Right renal pelvis (tissue), 4 donors: Measurements from ENCODE around the gene RAB40C. TPM values are rescaled to one million over a fixed set of nuclear protein-coding genes. Genes with fewer than 3 reads are reported as not detected.

Experiments
- DNase-seq, 4 donors: peaks; one replicate each; pipeline ENCODE4 v3.0.0-alpha.2; 2013; ENCODE audit warnings: low read depth in 4 of 4, low spot score in 3 of 4, missing footprints in 1 of 4
- polyA plus RNA-seq, 4 donors: library from polyadenylated mRNA; unstranded; fragments of 120-200 nt; gene quantifications; one replicate each; pipeline ENCODE4 v1.2.1, GENCODE V29; 2013; ENCODE audit not compliant: insufficient read length in 4 of 4

Gene RAB40C
- polyA plus RNA-seq, 4 donors, result 17.1 to 28.6 (median 19.9) TPM

GRCh38 chr16:675884-676564 is 86.2 kb downstream of the RAB40C start:
- DNase-seq, result no peak

- DNase-seq, result no peak
Observed at GRCh38 chr16:676565-676902, 86.7 kb downstream of the RAB40C start.

- no peak for DNase-seq
Observed at GRCh38 chr16:676913-677312, 87.0 kb downstream of the RAB40C start.

GRCh38 chr16:677316-678190 is 87.7 kb downstream of the RAB40C start:
- no peak for DNase-seq

GRCh38 chr16:678209-678857 is 88.5 kb downstream of the RAB40C start:
- DNase-seq, result no peak

Other genes with a start within 250 kb of the RAB40C start
- gene AXIN1, start 237.3 kb upstream of the RAB40C start, polyA plus RNA-seq, result 10 to 100 TPM; 16.9 to 23.0 (median 17.6) TPM
- gene MRPL28, start 219.5 kb upstream of the RAB40C start, polyA plus RNA-seq, result 10 to 100 TPM; 68.4 to 92.6 (median 70.9) TPM
- 10 to 100 TPM; 56.8 to 71.3 (median 58.8) TPM for gene PGAP6, start 208.1 kb upstream of the RAB40C start, polyA plus RNA-seq
- 100 to 1,000 TPM; 110 to 143 (median 117) TPM for gene NME4, start 192.9 kb upstream of the RAB40C start, polyA plus RNA-seq
- gene DECR2, start 188.2 kb upstream of the RAB40C start, polyA plus RNA-seq, result 10 to 100 TPM; 17.8 to 40.4 (median 32.2) TPM
- gene RAB11FIP3, start 164.4 kb upstream of the RAB40C start, polyA plus RNA-seq, result 100 to 1,000 TPM in 1 of 4 donors, 10 to 100 TPM in 3; 72.7 to 100 (median 91.3) TPM
- gene CAPN15, start 62.4 kb upstream of the RAB40C start, polyA plus RNA-seq, result 10 to 100 TPM; 23.1 to 35.7 (median 26.3) TPM
- 10 to 100 TPM; 10.5 to 18.4 (median 11.0) TPM for gene PRR35, start 29.7 kb upstream of the RAB40C start, polyA plus RNA-seq
- gene NHLRC4, start 23.1 kb upstream of the RAB40C start, polyA plus RNA-seq, result 1 to 10 TPM; 7.2 to 9.9 (median 8.0) TPM
- gene PIGQ, start 20.1 kb upstream of the RAB40C start, polyA plus RNA-seq, result 10 to 100 TPM; 54.7 to 75.4 (median 65.0) TPM
- 1 to 10 TPM; 1.4 to 2.8 (median 1.7) TPM for gene WFIKKN1, start 40.9 kb downstream of the RAB40C start, polyA plus RNA-seq
- 10 to 100 TPM; 46.8 to 75.5 (median 51.3) TPM for gene METTL26, start 46.2 kb downstream of the RAB40C start, polyA plus RNA-seq
- gene MCRIP2, start 51.8 kb downstream of the RAB40C start, polyA plus RNA-seq, result 10 to 100 TPM; 15.4 to 28.0 (median 17.3) TPM
- gene WDR90, start 59.3 kb downstream of the RAB40C start, polyA plus RNA-seq, result 10 to 100 TPM; 28.1 to 49.7 (median 37.7) TPM
- 100 to 1,000 TPM in 1 of 4 donors, 10 to 100 TPM in 3; 70.5 to 111 (median 77.6) TPM for gene RHOT2, start 78.1 kb downstream of the RAB40C start, polyA plus RNA-seq
- 1 to 10 TPM in 3 of 4 donors, under 1 TPM in 1; 0.91 to 2.7 (median 1.8) TPM for gene RHBDL1, start 85.6 kb downstream of the RAB40C start, polyA plus RNA-seq
- 100 to 1,000 TPM in 3 of 4 donors, 10 to 100 TPM in 1; 93.2 to 138 (median 122) TPM for gene STUB1, start 90.3 kb downstream of the RAB40C start, polyA plus RNA-seq
- gene JMJD8, start 94.3 kb downstream of the RAB40C start, polyA plus RNA-seq, result 10 to 100 TPM; 64.4 to 85.4 (median 66.1) TPM
- gene WDR24, start 100.3 kb downstream of the RAB40C start, polyA plus RNA-seq, result 10 to 100 TPM in 3 of 4 donors, 1 to 10 TPM in 1; 10.0 to 14.0 (median 10.8) TPM
- 1 to 10 TPM in 3 of 4 donors, under 1 TPM in 1; 0.79 to 1.8 (median 1.2) TPM for gene FBXL16, start 115.7 kb downstream of the RAB40C start, polyA plus RNA-seq
- gene METRN, start 125.1 kb downstream of the RAB40C start, polyA plus RNA-seq, result 10 to 100 TPM in 1 of 4 donors, 1 to 10 TPM in 3; 5.8 to 17.0 (median 9.3) TPM
- gene ANTKMT, start 131.1 kb downstream of the RAB40C start, polyA plus RNA-seq, result 10 to 100 TPM; 13.5 to 27.8 (median 14.4) TPM
- 1 to 10 TPM; 1.1 to 3.6 (median 1.8) TPM for gene CCDC78, start 136.4 kb downstream of the RAB40C start, polyA plus RNA-seq
- 1 to 10 TPM; 3.1 to 7.3 (median 3.2) TPM for gene HAGHL, start 137.0 kb downstream of the RAB40C start, polyA plus RNA-seq
- 10 to 100 TPM; 21.0 to 28.5 (median 25.2) TPM for gene CIAO3, start 150.9 kb downstream of the RAB40C start, polyA plus RNA-seq
- 10 to 100 TPM; 11.4 to 33.7 (median 22.2) TPM for gene MSLN, start 170.7 kb downstream of the RAB40C start, polyA plus RNA-seq
- 10 to 100 TPM; 10.6 to 21.7 (median 12.0) TPM for gene RPUSD1, start 198.3 kb downstream of the RAB40C start, polyA plus RNA-seq
- gene CHTF18, start 198.6 kb downstream of the RAB40C start, polyA plus RNA-seq, result 10 to 100 TPM; 23.3 to 33.3 (median 25.9) TPM
- under 1 TPM in 3 of 4 donors, not detected in 1; 0.18 to 0.37 (median 0.36) TPM for gene GNG13, start 210.7 kb downstream of the RAB40C start, polyA plus RNA-seq